Neural cell (in vitro differentiated cells): ENCODE data around the gene NXT2. TPM values are rescaled to one million over a fixed set of nuclear protein-coding genes. Genes with fewer than 3 reads are reported as not detected.

ENCODE experiments used
- H2AFZ ChIP-seq: fragments of 200-600, 300-800 bp; sonication (generic), shearing (Covaris generic); 2 replicates; pipeline ENCODE4 v1.6.0; 2014; ENCODE audit warnings: low read depth, mild to moderate bottlenecking, antibody characterized with exemption, low read length, moderate library complexity
- H3F3A ChIP-seq: fragments of 200-600 bp; shearing (Covaris generic); 2 replicates; pipeline ENCODE4 v1.6.1; 2016; ENCODE audit warnings: mild to moderate bottlenecking, moderate library complexity, mixed read lengths, antibody characterized with exemption, low read length; ENCODE audit not compliant: insufficient read depth, poor library complexity, severe bottlenecking
- H3K27ac ChIP-seq: fragments of 200-600, 300-800 bp; sonication (generic), shearing (Covaris generic); 2 replicates; pipeline ENCODE4 v1.5.1; 2014; ENCODE audit warnings: mild to moderate bottlenecking, low read length, moderate library complexity
- H3K27me3 ChIP-seq: fragments of 300-800, 200-600 bp; sonication (generic), shearing (Covaris generic); 2 replicates; pipeline ENCODE4 v1.6.0; 2014; ENCODE audit warnings: mild to moderate bottlenecking, low read depth, low read length, moderate library complexity; ENCODE audit not compliant: insufficient read depth
- H3K36me3 ChIP-seq: fragments of 300-800, 200-600 bp; sonication (generic), shearing (Covaris generic); 2 replicates; pipeline ENCODE4 v1.5.1; 2014; ENCODE audit warnings: mild to moderate bottlenecking, antibody characterized with exemption, low read length, moderate library complexity; ENCODE audit not compliant: insufficient read depth
- H3K4me2 ChIP-seq: fragments of 300-800, 200-600 bp; sonication (generic), shearing (Covaris generic); 2 replicates; pipeline ENCODE4 v1.6.0; 2014; ENCODE audit warnings: mild to moderate bottlenecking, low read length
- H3K4me3 ChIP-seq: fragments of 300-800, 200-600 bp; sonication (generic), shearing (Covaris generic); 2 replicates; pipeline ENCODE4 v1.5.1; 2014; ENCODE audit warnings: mild to moderate bottlenecking, low read length, moderate library complexity
- H3K79me2 ChIP-seq: fragments of 200-600 bp; shearing (Covaris generic); replicated peaks from 2 replicates; pipeline ENCODE4 v1.6.0; 2014; ENCODE audit warnings: mild to moderate bottlenecking, low read length, moderate library complexity; ENCODE audit not compliant: insufficient read depth
- H3K9ac ChIP-seq: fragments of 300-800, 200-600 bp; sonication (generic), shearing (Covaris generic); 2 replicates; pipeline ENCODE4 v1.6.1; 2016; ENCODE audit warnings: mild to moderate bottlenecking, low read length, mixed read lengths
- H3K9me2 ChIP-seq: fragments of 200-600 bp; shearing (Covaris generic); 2 replicates; pipeline ENCODE4 v1.6.1; 2016; ENCODE audit warnings: mild to moderate bottlenecking, low read length, mixed read lengths; ENCODE audit not compliant: insufficient read depth
- H3K9me3 ChIP-seq: fragments of 200-600, 300-800 bp; sonication (generic), shearing (Covaris generic); 2 replicates; pipeline ENCODE4 v1.6.1; 2016; ENCODE audit warnings: mild to moderate bottlenecking, mixed run types, low read length, moderate library complexity, mixed read lengths
- H4K20me1 ChIP-seq: fragments of 200-600 bp; shearing (Covaris generic); 2 replicates; pipeline ENCODE4 v1.6.1; 2016; ENCODE audit warnings: mild to moderate bottlenecking, mixed run types; ENCODE audit not compliant: insufficient read depth
- CTCF ChIP-seq: fragments of 450-650 bp; IDR thresholded peaks from 2 replicates; pipeline ENCODE4 v1.5.1; 2014; ENCODE audit warnings: antibody characterized with exemption, mild to moderate bottlenecking, moderate library complexity; ENCODE audit not compliant: poor library complexity, severe bottlenecking
- EP300 ChIP-seq: fragments of 450-650 bp; conservative IDR thresholded peaks from 2 replicates; pipeline ENCODE4 v1.6.1; 2014; ENCODE audit warnings: antibody characterized with exemption, mild to moderate bottlenecking, moderate library complexity; ENCODE audit not compliant: poor library complexity, severe bottlenecking
- EZH2 ChIP-seq: fragments of 200-600, 300-800 bp; shearing (Covaris generic), sonication (generic); IDR thresholded peaks from 2 replicates; pipeline ENCODE4 v1.6.1; 2014; ENCODE audit warnings: antibody characterized with exemption, low read length, borderline replicate concordance, mild to moderate bottlenecking; ENCODE audit not compliant: insufficient read depth, poor library complexity, severe bottlenecking
- MXI1 ChIP-seq: fragments of 450-650 bp; conservative IDR thresholded peaks from 2 replicates; pipeline ENCODE4 v1.6.1; 2014; ENCODE audit warnings: antibody characterized with exemption, mild to moderate bottlenecking; ENCODE audit not compliant: poor library complexity, severe bottlenecking
- POLR2AphosphoS5 ChIP-seq: IDR thresholded peaks from 2 replicates; pipeline ENCODE4 v1.6.1; 2012
- RAD21 ChIP-seq: fragments of 450-650 bp; conservative IDR thresholded peaks from 2 replicates; pipeline ENCODE4 v1.6.1; 2014; ENCODE audit warnings: antibody characterized with exemption, mild to moderate bottlenecking, moderate library complexity
- REST ChIP-seq: IDR thresholded peaks from 2 replicates; pipeline ENCODE4 v1.6.1; 2012; ENCODE audit warnings: borderline replicate concordance
- SMC3 ChIP-seq: fragments of 450-650 bp; conservative IDR thresholded peaks from 2 replicates; pipeline ENCODE4 v1.6.1; 2014; ENCODE audit warnings: antibody characterized with exemption, mild to moderate bottlenecking, moderate library complexity; ENCODE audit not compliant: poor library complexity
- TAF1 ChIP-seq: IDR thresholded peaks from 2 replicates; pipeline ENCODE4 v1.6.1; 2012; ENCODE audit warnings: low read depth
- polyA plus RNA-seq: library from polyadenylated mRNA; depleted of rRNA; stranded (reverse); fragments of >200 nt; gene quantifications from 2 replicates; pipeline ENCODE4 v1.2.3, GENCODE V29; 2014

The NXT2 gene
- polyA plus RNA-seq, 1 donor from 2014 or later = 2.0 TPM

- H4K20me1 ChIP-seq = no peaks in the 10 kb centered on the region
- H3K9ac ChIP-seq = no peak overlapping the region
- no peak overlapping the region for H3K4me2 ChIP-seq
- H3K27me3 ChIP-seq = no peaks in the 10 kb centered on the region
- no peak overlapping the region for H2AFZ ChIP-seq
- no peaks in the 10 kb centered on the region for H3K36me3 ChIP-seq
- no peak overlapping the region for H3K27ac ChIP-seq
- no peaks in the 10 kb centered on the region for H3K79me2 ChIP-seq
- H3F3A ChIP-seq = no peaks in the 10 kb centered on the region
- H3K4me3 ChIP-seq = no peak overlapping the region
- H3K9me2 ChIP-seq = no peaks in the 10 kb centered on the region
- H3K9me3 ChIP-seq = no peaks in the 10 kb centered on the region
- no peak for TF ChIP-seq RAD21
- no peak for TF ChIP-seq TAF1
- no peak for TF ChIP-seq CTCF
- TF ChIP-seq SMC3 = no peak
- TF ChIP-seq MXI1 = no peak
- no peak for TF ChIP-seq EZH2
- TF ChIP-seq EP300 = no peak
- TF ChIP-seq POLR2AphosphoS5 = no peak
Observed at GRCh38 chrX:109489174-109489573, 47.5 kb upstream of the NXT2 start.

- Histone ChIP-seq H3K36me3 (no peaks in the 10 kb centered on the region), H2AFZ (no peak overlapping the region), H3K27ac (no peak overlapping the region), H3K9me3 (no peaks in the 10 kb centered on the region), H3K9ac (no peak overlapping the region), H3K27me3 (no peaks in the 10 kb centered on the region), H3K4me3 (no peak overlapping the region), H3F3A (no peaks in the 10 kb centered on the region), H4K20me1 (no peaks in the 10 kb centered on the region), H3K79me2 (no peaks in the 10 kb centered on the region), H3K4me2 (no peak overlapping the region), H3K9me2 (no peaks in the 10 kb centered on the region)
- TF ChIP-seq MXI1 = no peak
- no peak for TF ChIP-seq TAF1
- no peak for TF ChIP-seq EZH2
- no peak for TF ChIP-seq CTCF
- TF ChIP-seq EP300 = no peak
- no peak for TF ChIP-seq RAD21
- TF ChIP-seq SMC3 = no peak
- no peak for TF ChIP-seq POLR2AphosphoS5
- no peak for TF ChIP-seq REST
Observed at GRCh38 chrX:109498434-109498833, 38.2 kb upstream of the NXT2 start.
